ENCODE measurements around the gene TASP1.

DNA sequence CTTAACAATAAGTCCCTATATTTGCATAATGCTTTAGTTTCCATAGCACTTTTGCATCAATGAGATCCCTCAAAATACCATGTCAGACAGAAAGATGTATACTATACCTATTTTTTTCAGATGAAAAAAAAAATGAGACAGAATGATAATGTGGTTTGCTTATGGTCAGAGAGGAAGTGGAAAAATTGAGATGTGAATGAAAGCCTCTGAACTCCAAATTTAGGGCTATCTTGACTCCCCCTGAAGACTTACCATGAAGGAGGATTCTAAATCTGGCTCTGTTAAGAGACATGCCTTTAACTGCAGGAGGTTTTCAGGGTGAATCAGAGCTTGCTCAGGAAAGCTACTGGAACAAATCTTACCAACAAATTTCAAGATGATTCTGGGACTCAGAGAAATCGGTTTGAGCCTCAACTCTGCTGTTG is 241.4 kb downstream of the TASP1 start:
- TF ChIP-seq POLR2A (IDR thresholded peaks at IDR 0.05; ENCODE audit: low read depth, low read length): no peak
- no peak for TF ChIP-seq TAF1 (IDR thresholded peaks at IDR 0.05; ENCODE audit: borderline replicate concordance, low read depth, low read length)
- no peak for TF ChIP-seq POLR2AphosphoS5 (IDR thresholded peaks at IDR 0.05; ENCODE audit: low read depth, low read length)

Measured in GM12892 (cell line).